ENCODE measurements around the gene HIRA. TPM values are rescaled to one million over a fixed set of nuclear protein-coding genes. Genes with fewer than 3 reads are reported as not detected.

HIRA gene
- total and polyA plus RNA-seq, 9 of the 15 experiments (the other 6 are each of a cell fraction or from before 2014, with no cell fraction given): 0.96 to 132 (median 58.4) TPM

GRCh38 chr22:19463491-19464469 lies 32.2 kb upstream of the HIRA start (continued):
- peak; percentile 58 for TF ChIP-seq CHD7 (IDR thresholded peaks at IDR 0.05; ENCODE audit: low read depth, low read length)
- TF ChIP-seq ZNF224 (CRISPR knock-in tag; IDR thresholded peaks at IDR 0.05): no peak
- TF ChIP-seq ZNF583 (CRISPR knock-in tag; IDR thresholded peaks at IDR 0.05): no peak
- no peak for TF ChIP-seq SIRT6 (IDR thresholded peaks at IDR 0.05; ENCODE audit: low read depth, low read length)
- no peak for TF ChIP-seq KHSRP (IDR thresholded peaks at IDR 0.05)
- no peak for TF ChIP-seq KLF13 (tag; IDR thresholded peaks at IDR 0.05; ENCODE audit: borderline replicate concordance, low read depth)
- no peak for TF ChIP-seq POU5F1 (IDR thresholded peaks at IDR 0.05; ENCODE audit: borderline replicate concordance, low read depth, low read length, partially characterized antibody)
- no peak for TF ChIP-seq MNT (conservative IDR thresholded peaks at IDR 0.05)
- no peak for TF ChIP-seq CTCFL (IDR thresholded peaks at IDR 0.05; ENCODE audit: borderline replicate concordance, insufficient read depth, low read depth, low read length, poor library complexity, severe bottlenecking)
- TF ChIP-seq ZSCAN32 (CRISPR knock-in tag; IDR thresholded peaks at IDR 0.05): no peak
- TF ChIP-seq CSDE1 (IDR thresholded peaks at IDR 0.05): no peak
